GM19372 (cell line): Measurements from ENCODE around the gene NF2.

Experiments used
- ATAC-seq: cut with Tn5 transposase; IDR thresholded peaks from one replicate; pipeline ENCODE4 v1.9.1; 2021; ENCODE audit warnings: mild to moderate bottlenecking, low read depth, moderate library complexity; ENCODE audit not compliant: unreplicated experiment

Gene NF2

DNA sequence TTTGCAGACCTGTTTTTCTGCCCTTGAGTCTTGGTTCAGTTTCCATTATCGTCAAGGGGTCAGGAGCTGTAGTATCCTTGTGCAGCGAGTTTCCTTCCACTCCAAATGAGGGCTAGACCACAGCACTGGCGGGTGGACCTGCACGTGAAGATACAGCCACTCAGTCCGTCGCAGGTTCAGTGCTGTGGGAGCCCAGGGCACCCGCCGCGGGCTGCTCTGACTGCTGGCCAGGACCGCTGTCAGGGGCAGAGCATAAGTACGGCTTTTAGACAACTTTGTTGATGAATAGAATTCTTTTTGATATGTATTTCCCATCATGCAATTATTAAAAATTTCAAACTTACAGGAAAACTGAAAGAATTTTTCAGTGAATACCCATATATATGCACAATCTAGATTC, 56.6 kb downstream of the NF2 start:
- no peak for ATAC-seq

DNA sequence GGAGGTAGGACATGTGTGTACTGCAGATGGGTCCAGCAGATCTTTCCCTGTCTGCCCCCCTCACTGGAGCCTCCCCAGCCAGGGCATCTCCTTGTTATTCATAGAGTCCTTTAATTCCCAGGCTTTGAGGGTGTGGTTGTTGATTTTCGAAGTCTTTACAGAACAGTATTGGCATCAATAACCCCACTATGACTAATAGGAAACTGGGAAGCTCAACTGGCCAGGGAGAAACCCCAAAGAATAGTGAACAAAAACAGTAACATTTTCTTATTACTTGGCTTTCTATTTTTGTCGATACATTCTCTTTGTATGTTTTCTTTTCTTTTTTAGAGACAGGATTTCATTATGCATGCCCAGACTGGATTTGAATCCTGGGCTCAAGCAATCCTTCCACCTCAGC, 57.9 kb downstream of the NF2 start:
- ATAC-seq, result no peak

DNA sequence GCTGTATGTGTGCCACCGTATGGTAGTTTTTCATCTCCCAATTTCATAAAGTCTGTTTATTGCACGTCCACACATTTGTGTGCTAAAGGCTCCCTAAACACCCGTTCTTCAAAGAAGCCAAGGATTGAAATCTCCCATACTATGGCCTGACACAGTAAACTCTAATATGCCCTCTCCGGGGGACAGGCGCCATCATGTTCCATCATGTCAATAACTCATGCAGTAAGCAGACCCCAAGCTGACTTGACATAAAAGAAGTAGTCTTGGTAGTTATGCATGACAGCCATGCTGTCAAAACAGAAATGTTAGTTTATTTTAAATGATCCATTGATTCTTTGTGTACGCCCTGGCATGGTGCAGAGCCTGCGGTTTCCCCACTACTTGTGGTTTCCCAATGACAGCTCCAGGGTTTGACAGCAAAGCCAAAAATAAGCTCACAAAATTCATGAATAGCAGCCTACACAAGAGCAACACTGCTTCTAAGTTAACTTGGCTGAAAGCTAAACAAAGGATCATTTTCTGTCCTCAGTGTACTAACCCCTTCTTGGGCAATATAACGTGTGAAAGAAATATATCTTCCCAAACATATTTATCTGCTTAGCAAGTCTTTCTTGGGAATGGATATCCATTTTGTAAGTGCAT, 59.9 kb downstream of the NF2 start:
- no peak for ATAC-seq

DNA sequence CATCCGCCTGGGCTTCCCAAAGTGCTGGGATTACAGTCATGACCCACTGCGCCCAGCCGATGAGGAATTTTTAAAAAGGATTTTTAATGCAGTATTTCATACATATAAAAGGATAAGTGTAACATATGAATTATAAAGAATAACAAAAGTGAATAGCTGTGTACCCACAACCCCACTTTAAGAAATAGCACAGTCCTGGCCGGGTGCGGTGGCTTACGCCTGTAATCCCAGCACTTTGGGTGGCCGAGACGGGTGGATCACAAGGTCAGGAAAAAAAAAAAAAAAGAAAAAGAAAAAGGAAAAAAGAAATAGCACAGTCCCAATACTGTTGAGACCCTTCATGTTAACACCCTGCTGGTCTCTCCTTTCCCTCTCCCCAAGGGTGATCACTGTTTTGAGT, 62.1 kb downstream of the NF2 start:
- no peak for ATAC-seq

DNA sequence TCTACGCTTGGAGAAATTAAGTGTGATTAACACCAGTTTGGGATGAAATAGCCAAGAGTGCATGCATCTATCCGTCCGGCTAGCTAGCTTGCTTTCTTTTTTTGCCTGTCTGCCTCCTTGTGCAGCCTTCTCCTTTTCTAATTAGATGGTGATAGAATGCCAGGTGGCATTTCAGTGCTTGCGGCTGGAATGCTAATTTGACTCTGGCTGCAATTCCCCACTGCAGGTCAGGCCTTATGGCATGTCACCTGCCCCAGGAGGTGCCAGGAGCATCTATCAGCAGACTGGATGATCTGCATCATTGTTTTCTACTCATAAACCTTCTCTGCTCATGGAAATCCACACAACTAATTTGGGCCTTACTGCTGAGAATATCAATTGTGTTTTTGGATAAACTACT, 65.2 kb downstream of the NF2 start:
- ATAC-seq, result no peak

DNA sequence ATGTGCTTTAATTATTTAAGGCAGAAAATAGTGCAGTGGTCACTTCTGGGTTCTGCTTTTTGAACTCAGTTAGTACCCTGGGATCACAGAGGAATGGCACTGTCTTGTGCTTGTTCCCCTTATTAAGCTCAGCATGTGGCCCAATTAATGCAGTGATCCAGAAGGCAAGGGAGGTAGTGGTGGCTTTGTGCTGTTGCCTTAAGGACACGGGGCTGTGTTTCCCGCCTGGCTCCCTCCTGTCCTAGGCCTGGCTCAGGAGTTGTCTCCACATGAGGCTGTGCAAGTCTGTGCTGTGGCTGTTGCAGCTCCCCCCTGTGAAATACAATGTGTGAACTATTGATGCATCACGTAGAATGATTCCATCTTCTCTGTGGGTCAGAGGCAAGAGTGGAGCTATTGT, 67.2 kb downstream of the NF2 start:
- ATAC-seq, result no peak

DNA sequence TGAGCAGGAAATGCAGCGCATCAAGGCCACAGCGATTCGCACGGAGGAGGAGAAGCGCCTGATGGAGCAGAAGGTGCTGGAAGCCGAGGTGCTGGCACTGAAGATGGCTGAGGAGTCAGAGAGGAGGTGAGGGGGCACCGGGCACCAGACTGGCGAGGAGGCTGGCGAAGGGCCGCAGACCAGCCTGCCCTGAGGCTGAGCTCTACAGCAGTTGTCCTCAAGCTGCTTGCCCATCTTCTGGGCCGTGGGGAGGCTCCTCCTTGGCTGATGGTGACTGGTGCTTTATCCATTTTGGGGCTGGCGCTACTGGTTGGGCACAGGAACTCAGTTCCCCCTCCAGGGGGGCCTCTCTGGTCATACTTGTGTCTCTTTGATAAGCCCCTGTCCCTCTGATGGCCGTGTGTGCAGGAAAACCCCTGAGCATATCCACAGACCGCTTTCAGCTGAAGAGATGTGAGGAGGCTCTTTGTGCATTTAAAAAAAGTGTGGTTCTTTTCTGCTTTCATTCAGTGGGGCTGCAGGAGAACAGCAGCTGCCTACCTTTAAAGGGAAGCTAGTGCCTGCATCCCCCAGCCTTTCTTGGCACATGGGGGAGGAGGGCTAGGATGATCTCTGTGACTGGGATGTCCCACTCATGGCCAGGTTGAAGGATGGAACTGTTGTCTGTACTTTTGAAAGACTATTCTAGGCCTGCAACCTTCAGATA, 70.1 kb downstream of the NF2 start:
- no peak for ATAC-seq

DNA sequence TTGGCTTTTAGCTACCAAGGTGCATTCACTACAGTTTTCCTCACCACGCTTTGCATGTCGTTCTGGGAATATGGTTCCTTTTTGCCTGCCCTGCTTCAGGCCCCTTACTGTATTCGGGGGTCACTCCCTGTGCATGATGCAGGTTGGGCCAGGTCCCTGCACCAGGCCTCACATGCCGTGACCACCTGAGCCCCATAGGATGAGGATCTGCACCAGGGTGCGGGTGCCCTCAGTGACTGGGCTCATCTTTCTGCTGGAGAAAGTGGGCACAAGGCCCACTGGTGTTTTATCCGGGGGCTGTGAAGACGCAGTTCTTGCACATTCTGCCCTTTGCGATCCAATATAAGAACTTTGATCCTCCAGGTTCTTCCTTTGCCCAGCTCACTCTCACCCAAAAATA, 70.7 kb downstream of the NF2 start:
- ATAC-seq, result no peak

DNA sequence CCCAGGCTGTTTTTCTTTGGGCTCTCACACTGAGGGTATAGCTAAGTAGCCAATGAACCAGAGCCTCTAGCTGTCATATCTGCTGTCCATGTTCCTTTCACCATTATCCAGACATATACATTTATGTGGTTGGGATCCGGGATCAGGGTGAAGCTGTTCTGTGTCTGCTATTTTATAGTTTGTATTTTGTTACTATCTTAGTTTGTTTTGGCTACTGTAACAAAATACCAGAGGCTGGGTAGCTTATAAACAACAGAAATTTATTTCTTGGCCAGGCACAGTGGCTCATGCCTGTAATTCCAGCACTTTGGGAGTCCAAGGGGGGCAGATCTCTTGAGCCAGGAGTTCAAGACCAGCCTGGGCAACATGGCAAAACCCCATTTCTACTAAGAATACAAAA, 75.9 kb downstream of the NF2 start:
- ATAC-seq, result no peak

DNA sequence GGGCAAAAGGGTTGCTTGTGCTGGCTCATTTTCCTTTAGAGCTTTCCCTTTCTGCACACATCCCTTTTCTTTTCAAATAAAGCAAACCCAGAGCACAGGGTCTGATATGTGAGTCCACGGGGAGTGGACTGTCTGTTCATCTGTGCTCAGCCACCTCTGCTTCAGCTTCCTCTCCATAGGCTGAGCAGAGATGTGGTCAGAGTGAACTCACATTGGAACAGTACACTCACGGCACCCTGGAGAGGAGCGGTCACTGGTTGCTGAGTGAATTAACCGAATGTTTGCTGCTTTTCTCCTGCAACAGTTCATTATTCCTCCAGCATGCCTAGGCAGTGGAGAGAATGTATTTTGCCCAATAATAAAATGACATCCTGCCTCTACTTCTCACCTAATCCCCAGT, 80.1 kb downstream of the NF2 start:
- no peak for ATAC-seq

DNA sequence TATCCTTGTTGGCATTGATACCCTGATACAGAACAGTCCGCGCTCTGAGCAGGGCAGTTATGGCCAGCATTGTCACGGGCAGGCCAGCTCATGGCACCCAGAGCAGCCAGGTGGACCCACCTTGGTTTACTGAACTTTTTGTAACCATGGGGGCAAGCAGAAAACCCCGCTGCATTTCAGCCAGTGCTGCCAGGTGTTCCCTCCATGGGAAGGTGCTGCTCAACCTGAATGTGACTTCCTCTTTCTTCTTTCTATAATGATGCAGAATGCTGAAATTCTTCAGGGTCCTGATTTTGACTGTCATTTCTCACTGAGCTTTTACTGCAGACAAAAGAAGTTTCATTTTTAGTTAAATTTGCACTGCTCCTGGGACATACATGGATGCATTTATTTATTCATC, 80.8 kb downstream of the NF2 start:
- no peak for ATAC-seq

DNA sequence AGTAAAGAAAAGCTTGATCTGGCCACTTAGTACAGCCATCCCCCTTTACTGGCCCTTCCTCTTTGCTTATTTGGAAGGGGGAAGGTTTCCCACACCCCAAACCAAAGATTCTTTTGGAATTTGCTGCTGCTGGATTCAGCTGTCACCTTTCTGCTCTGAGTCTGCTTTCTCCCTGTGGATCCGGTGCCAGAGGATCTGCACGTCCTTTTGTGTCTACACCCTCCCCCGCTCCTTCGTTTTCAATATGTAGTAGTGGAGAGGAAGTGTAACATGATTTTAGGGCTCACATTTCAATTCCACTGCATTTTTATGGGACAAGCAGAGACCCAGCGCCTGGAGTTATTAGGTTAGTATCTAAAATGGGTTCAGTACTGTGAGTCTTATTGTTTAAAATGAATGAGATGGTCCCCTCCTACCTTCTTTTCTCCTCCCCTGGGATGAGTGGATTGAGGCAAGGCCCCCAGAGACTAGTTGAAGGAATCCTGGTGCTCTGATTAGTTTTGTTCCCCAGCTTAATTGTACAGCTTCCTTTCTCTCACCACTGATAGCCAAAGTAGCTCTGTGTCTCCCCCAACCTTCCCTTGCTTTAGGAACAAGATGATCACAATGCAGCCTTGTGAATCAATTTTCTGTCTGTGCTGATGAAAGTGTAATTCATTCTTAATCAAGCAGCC, 85.9 kb downstream of the NF2 start:
- no peak for ATAC-seq

DNA sequence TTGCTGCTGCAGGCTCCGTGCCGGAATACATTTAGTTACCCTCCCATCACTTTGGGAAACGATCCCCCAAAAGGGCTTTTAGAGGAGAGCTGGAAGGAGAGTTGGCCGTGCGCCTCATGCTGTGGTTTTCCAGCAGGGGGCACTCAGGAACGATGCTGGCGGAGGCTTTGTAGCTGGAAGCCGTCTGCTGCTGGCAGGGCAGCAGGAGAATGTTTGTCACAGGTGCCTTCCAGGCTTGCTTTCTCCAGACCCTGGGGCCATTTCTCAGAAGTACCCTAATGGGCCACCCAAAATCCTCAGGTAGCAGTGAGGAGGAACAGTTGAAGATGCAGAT, 86.4 kb downstream of the NF2 start:
- no peak for ATAC-seq

DNA sequence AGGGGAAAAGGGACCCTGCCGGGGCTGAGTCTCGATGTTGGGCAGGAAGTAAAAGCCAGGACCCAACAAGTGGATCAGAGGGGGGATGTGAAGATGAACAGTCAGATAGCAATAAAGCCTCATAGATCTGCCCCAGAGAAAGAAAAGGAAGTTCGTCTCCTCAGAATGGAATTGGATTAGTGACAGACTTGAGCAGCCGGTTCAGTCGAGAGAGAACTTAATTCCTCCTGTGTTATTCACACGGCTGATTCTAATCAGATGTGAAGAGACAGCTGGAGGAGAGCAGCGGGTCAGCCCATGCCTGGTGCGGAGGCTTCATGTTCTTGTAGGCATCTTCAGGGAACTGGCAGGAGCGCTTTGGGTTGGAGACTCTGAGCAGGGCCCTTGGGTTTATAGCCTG, 87.0 kb downstream of the NF2 start:
- no peak for ATAC-seq

DNA sequence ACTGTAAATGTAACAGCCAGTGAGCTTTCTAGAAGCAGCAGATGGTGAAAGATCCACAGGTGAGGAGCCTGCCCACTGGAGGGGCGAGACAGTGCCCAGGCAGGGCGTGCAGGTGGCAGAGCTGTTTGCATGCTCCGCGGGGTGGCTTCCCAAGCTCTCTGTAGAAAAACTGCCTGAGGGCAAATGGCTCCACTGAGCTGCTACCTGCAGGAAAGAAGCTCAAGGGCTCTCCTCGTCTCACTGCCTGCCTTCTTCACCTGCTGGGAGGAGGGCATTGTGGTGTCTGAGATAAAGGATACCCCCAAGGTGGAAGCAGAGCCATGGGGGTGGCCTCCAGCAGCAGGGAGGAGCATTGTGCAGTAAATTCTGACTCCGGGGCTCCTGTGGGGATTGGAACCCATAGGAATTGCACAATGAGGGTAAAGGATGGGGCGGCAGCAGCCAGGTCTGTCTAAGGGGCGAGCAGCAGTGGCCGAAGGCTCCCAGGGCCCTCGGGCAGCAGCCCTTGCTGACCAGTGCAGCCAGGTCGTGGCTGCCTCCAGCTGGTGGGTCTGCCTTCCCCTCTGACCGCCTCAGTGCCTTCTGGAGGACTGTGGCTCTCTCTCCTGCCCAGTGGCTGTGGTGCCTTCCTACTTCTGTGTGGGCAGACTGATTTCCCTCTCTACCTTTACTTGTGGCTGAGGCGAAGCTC, 88.3 kb downstream of the NF2 start:
- ATAC-seq, result no peak

DNA sequence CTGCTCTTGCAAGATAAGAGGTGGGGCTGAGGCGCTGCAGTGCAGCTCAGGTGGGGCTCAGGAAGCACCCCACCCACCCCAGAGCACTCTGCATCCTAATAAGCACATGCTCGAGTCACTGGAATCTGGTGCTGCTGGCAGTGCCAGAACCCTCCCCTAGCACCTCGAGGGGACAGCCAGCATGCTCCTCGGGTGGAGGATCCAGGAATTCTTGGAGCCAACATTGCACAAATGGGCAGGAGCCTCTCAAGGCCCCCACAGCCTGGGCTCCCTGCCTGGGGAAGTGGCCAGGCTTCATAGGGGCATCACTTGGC, 88.9 kb downstream of the NF2 start:
- no peak for ATAC-seq

DNA sequence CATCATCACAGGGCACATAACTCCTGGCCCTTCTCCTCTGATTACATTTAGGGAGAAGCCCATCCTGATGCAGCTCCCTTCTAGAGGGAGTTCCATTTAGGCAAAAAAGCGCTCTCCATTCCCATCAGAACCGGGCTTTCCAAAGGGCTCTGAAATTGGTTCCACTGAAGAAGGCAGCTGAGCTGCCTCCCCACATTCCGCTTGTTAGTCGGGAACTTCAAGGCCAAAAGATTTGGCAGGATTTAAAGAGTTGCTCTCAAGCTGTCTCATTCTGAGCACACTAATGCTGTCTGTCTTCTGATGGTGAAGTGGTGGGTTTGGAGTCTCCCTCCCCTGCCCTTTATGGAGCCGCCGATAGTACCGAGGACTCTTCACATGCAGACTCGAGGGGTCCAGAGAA, 89.7 kb downstream of the NF2 start:
- ATAC-seq, result no peak

DNA sequence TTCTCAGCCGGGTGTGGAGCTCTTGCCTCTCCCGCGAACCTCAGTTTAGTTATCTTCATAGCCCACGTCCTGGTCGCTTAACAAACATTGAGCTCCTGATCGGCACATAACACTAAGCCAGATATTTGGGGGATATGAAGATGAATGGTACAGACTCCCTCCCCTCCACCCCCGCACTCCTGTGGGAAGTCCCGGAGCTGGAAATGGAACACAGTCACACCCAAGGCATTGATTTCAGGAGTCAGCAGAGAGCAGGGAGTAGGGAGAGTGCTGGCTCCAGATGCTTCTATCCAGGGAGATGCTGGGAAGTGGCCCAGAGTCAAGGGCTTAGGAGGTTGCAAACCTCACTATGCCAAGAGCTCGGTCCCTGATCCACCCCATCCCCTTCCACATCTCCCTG, 90.2 kb downstream of the NF2 start:
- no peak for ATAC-seq

DNA sequence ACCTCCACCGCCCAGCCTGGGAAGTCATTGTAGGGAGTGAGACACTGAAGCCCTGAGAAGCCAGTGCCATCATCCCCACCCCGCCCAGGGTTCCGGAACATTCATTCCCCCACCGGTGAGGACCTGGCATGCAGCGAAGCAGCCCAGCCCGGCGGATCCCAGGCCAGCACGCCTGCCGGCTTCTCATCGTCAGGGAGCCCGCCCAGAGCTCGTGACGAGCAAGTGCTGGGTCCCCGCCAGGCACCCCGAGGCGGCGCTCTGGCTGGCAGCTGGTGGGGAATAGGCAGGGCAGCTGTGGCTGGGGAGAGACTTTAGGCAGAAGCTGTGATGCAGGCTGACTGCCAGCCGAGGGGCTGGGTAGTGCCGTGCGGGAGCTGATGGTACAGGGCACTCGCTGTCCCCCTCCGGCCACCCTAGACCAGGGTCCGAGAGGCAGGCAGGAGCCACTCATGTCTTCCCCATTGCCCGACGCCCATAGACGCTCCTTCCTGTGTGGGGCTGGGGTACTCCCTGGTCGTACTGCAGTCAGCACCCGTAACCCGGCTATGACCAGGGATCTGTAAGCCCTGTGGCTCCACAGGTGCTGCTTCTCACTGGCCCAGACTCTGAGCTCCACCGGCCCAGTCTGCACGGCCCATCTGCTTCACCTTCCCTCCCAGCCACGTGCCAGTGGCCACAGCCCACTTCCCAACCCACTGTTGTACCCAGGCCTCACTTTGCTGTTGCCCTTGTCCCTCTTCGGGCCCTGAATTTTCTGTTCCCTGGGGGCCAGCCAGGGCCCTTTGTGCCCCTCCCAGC, 91.9 kb downstream of the NF2 start:
- ATAC-seq, result no peak

DNA sequence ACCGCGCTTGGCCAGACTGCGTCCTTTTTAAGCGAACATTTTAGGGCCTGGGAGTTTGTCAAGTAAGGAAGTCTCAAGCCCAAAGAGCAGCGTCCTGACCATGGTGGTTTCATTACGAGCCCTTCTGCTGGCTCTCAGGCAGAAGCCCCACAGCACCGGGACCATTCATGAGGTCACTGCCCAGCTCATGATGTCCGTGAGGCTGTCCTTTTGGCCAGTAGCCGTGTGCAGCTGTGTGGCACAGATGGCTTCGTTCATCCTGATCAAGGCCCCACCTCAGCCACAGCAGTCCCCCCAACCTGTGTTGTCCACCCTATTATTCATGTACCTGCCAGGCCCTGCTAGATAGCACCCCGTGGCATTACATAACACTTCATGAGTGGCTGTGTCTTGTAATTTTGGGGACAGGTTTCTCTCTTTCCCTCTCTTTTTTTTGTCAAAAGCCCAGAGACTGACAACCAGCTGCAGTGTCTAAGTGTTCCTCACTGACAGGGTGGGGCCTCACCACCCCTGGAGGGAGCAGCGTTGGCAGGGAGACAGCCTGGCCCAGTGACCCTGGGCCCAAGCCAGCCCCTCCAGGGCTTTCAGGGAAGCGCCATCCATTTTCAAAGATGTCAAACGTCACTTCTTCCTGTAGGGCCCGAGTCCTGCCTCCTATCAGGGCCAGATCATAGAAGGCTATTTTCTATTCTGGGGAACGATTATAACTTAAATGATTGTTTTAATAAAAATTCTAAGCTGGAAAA, 94.6 kb downstream of the NF2 start:
- ATAC-seq, result no peak
